Glomerular endothelial cell (primary cell): Measurements from ENCODE around the gene CPLX3. TPM values are rescaled to one million over a fixed set of nuclear protein-coding genes. Genes with fewer than 3 reads are reported as not detected.

Source experiments
- DNase-seq: peaks from one replicate; pipeline ENCODE4 v3.0.0-alpha.2; 2011; ENCODE audit warnings: low read depth, low spot score; ENCODE audit errors: extremely low read depth
- total RNA-seq: library from RNA; depleted of rRNA; stranded (reverse); fragments of >200 nt; gene quantifications from 2 replicates; pipeline ENCODE4 v1.2.3, GENCODE V29; 2015

Gene CPLX3
- total RNA-seq, 1 donor from 2014 or later = not detected

- DNase-seq = no peak
These were observed 38.3 kb upstream of the CPLX3 start for GRCh38 chr15:74788042-74788682.

- no peak for DNase-seq
These were observed 37.7 kb upstream of the CPLX3 start for GRCh38 chr15:74788683-74789151.

DNA sequence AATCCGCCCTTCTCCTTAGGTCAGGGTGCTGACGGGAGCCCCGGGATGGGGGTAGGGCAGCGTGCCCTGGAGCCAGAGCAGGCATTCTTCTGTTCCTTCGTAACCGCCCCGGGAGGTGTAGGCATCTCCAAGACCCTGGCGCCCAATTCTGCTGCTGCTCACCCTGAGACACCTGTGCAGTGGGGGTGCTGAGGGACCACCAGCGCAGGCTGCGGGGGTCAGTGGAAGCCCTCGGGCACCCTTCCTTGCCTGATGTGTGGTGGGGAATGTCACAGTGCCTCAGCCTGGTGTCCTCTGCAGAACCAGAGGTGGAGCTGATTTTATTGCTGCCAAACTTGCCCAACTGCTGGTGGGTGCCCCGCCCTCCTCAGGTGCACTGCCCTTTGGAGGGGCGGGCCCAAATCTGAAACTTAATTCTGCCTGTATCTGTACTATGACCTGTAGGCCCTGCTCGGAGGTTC is 37.2 kb upstream of the CPLX3 start:
- DNase-seq = no peak

GRCh38 chr15:74789741-74790079 is 36.7 kb upstream of the CPLX3 start:
- no peak for DNase-seq

GRCh38 chr15:74790080-74790916 is 36.1 kb upstream of the CPLX3 start:
- DNase-seq = no peak

GRCh38 chr15:74791007-74791406 is 35.4 kb upstream of the CPLX3 start:
- no peak for DNase-seq

GRCh38 chr15:74791667-74792066 is 34.8 kb upstream of the CPLX3 start:
- no peak for DNase-seq

DNA sequence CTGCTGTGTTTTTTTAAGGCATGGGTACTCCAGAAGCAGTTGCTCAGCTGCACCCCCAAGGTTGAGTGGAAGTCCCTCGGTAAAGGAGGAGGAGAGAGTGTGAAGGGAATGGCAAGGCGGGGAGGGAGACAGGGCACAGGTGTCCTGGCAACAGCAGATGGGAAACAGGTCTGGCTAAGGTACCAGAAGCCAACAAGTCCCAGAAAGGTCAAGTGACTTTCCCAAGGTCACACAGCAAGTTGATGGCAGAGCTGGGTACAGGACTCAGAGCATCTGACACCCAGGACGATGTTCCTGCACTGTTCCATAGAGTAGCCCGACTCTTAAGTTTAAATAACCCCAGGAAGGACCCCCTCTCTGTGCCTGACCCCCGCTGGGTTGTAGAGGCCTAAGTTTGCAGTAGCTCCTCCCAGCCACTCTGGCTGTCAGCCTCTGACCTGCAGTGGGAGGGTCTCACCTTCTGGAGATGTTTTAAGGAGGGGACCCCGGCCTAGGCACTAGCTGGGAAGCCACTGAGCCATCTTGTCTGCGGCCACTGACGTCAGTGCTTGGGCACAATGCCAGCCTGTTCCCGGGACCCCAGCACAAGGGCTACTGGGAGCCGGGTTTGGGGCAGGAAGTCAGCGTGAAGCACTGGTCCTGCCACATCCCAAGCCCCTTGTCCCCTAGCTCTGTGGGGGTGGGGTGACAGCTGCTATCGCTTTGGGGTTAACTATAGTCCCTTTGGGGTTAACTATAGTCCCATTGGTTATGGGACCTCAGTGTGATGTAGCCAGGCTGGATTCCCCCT is 34.0 kb upstream of the CPLX3 start:
- DNase-seq = no peak

GRCh38 chr15:74793135-74794028 is 33.0 kb upstream of the CPLX3 start:
- no peak for DNase-seq

DNA sequence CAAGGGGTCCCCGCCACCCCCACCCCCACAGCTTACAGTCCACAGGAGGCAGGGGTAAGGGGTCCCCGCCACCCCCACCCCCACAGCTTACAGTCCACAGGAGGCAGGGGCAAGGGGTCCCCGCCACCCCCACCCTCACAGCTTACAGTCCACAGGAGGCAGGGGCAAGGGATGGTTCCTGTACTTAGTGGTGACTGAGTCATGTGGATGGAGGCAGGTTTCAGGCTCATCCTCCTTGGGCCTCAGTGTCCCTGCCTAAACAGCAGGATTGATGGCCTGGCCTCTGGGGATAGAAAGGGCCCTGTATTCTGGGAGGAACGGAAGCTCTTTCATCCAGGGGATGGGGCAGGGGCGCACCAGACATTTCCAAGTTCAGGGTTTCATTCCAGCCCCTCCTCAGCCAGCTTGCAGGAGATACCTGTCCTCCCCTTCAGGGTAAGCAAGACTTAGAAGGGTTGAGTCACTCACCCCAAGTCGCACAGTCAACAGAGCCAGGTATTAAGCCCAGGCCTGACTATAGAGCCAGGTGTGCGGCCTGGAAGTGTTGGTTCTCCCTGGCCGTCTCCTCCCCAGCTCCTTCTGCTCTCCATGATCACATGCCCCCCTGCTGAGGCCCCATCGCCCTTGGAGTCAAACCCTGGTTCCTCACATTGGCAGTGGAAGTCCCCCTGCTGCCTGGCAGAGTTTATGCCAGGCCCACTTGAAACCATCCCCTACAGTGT is 32.0 kb upstream of the CPLX3 start:
- DNase-seq = no peak

GRCh38 chr15:74794970-74795349 is 31.5 kb upstream of the CPLX3 start:
- DNase-seq = no peak

- DNase-seq = no peak
These were observed 30.3 kb upstream of the CPLX3 start for GRCh38 chr15:74795966-74796625.

DNA sequence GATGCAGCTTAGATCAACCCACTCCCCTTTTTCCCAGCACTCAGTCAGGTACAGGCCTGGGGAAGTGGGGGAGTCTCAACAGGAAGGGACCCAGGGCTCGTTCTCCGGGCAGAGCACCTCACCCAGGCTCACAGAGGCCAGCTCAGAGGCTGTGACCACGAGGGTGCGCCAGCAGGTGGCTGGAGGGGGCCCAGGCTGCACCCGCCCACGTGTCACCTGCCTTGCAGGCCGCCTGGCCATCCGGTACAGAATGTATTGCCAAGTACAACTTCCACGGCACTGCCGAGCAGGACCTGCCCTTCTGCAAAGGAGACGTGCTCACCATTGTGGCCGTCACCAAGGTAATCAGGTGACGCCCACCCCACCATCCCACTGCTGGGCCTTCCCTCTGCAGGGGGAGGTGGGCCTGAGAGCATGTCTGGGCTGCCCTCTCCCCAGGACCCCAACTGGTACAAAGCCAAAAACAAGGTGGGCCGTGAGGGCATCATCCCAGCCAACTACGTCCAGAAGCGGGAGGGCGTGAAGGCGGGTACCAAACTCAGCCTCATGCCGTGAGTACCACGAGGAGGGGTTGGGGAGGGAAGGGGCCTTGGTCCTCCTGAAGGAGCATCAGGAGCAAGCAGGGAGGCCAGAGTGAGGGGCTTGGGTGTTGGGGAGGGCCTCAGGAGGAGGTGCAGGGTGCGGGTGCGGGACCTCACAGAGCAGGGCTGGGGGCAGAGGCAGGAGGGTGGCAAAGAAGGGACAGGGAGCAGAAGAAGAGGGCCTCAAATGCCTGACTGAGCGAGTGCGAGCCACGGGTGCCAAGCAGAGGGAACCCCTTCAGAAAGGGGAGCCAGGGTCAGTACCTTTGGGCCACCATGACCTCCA is 27.8 kb upstream of the CPLX3 start:
- no peak for DNase-seq

DNA sequence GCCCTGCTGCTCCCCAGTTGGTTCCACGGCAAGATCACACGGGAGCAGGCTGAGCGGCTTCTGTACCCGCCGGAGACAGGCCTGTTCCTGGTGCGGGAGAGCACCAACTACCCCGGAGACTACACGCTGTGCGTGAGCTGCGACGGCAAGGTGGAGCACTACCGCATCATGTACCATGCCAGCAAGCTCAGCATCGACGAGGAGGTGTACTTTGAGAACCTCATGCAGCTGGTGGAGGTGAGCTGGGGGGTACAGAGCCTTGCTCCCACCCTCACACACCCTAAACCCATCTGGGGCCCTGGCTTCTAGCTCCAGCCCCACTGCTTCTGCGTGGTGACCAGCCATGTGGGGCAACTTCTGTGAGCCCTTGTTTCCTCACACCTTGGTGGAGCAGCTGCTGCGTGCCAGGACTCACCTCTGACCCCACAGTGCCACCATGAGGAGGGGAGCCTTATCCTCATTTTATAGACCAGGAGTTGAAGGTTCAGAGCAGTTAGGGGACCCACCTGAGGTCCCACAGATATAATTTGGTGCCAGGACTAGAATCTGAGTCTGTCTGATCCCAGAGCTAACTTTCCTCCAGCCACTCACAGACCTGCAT is 27.1 kb upstream of the CPLX3 start:
- DNase-seq = no peak

- no peak for DNase-seq
These were observed 26.4 kb upstream of the CPLX3 start for GRCh38 chr15:74799856-74800558.

GRCh38 chr15:74800559-74801094 is 25.8 kb upstream of the CPLX3 start:
- no peak for DNase-seq
